Pancreas (tissue), 10 donors: ENCODE results near the gene SLC6A3. TPM values are rescaled to one million over a fixed set of nuclear protein-coding genes. Genes with fewer than 3 reads are reported as not detected.
A peak's percentile ranks its signal among the peaks of the same experiment; 100 is the strongest.

Experiments
- ATAC-seq, 4 donors: fragments of 200-7000 bp; cut with Tn5 transposase; one replicate each; pipeline versions ENCODE4 v1.8.0 to v1.9.1; 2020; ENCODE audit warnings: mild to moderate bottlenecking in 4 of 4, moderate library complexity in 4 of 4
- DNase-seq, 6 donors: peaks; one replicate each; pipeline ENCODE4 v3.0.0-alpha.2; 2020
- FAIRE-seq: peaks from 2 replicates; lab custom pipeline; 2012; peaks lifted over from hg19 to GRCh38; lab: Jason Lieb, UNC
- H3K27ac ChIP-seq, 4 donors: fragments of 200-600 bp; sonication (generic); 1 replicate in 3 of 4; 2 replicates in 1 of 4; pipeline versions ENCODE4 v1.5.0 to v1.8.0; 2020
- H3K27me3 ChIP-seq, 4 donors: fragments of 200-600 bp; one replicate each; pipeline ENCODE4 v1.8.0; 2021
- H3K36me3 ChIP-seq, 3 donors: fragments of 200-600 bp; sonication (generic) in 1 of 3; one replicate each; pipeline versions ENCODE4 v1.5.0 to v1.8.0; 2020 to 2021
- H3K4me1 ChIP-seq, 3 donors: fragments of 200-600 bp; one replicate each; pipeline ENCODE4 v1.8.0; 2021
- H3K4me3 ChIP-seq, 4 donors: fragments of 200-600 bp; sonication (generic) in 2 of 4; one replicate each; pipeline versions ENCODE4 v1.5.0 to v1.8.0; 2020 to 2021
- H3K9me3 ChIP-seq, 4 donors: fragments of 200-600 bp; one replicate each; pipeline ENCODE4 v1.8.0; 2021
- CTCF ChIP-seq, 4 donors: fragments of 200-600 bp; sonication (generic) in 3 of 4; IDR thresholded peaks; one replicate each; pipeline versions ENCODE4 v1.5.0 to v1.8.0; 2021; ENCODE audit warnings: antibody characterized with exemption in 4 of 4
- WGBS, 2 donors: extraction: QIAGEN DNeasy Blood & Tissue Kit; methylation state at CpG; one replicate each; pipeline ENCODE4 v1.1.7; 2013; 5-methylcytosine and 5-hydroxymethylcytosine counted together
- intact Hi-C, 3 donors: fragments of 100-400 bp; cut with DNase I; formaldehyde crosslinking; loops; one replicate each; pipeline versions ENCODE4 v1.11.1 to v1.14.2; 2022
- polyA plus RNA-seq, 2 donors: library from polyadenylated mRNA; stranded (reverse); fragments of 200-250 nt; gene quantifications; one replicate each; pipeline ENCODE4 v1.2.3, GENCODE V29; 2013
- total RNA-seq, 6 donors: library from RNA; stranded (reverse); fragmentation: NEBNext Ultra II Directional in 4 of 6; extraction: Animal tissue kit (Norgen Biotek cat#: 25700) in 4 of 6; gene quantifications; one replicate each; pipeline versions ENCODE4 v1.2.1 to v1.2.4, GENCODE V29; 2021 to 2023
- donor health status: healthy with polysubstance abuse.
- donor health status: DM: no; HTN: no; CAD: no; lungs with moderate emphysema.
- donor health status: DM: no; HTN: no; CAD: no.
- donor health status: control.
- donor health status: control.
- donor health status: Bipolar disorder and iron deficiency.
- donor health status: DM: yes; HTN: yes; CAD: no.
- donor health status: DM: no; HTN: no; CAD: no.
- donor health status: DM: no; HTN: no; CAD: no.
- donor health status: DM: yes; HTN: yes; CAD: no.

Gene SLC6A3
- total and polyA plus RNA-seq, 8 donors, result not detected

- Histone ChIP-seq H3K27me3 (peaks cover 0 to 2% (median 0%) of the 10 kb centered on the region in 4 donors), H3K27ac (no peak overlapping the region), H3K4me1 (no peaks in the 10 kb centered on the region), H3K9me3 (no peaks in the 10 kb centered on the region), H3K4me3 (no peak overlapping the region), H3K36me3 (no peaks in the 10 kb centered on the region)
- TF ChIP-seq CTCF (IDR thresholded peaks at IDR 0.05), result no peak
- DNase-seq (peak in 2 of 6 donors; percentile 39 to 60), FAIRE-seq (no peak), ATAC-seq (no peak)
- WGBS, 2 donors, result 44 to 48% methylated on average over 27 of the region's 27 CpGs
- intact Hi-C loops, result no loop called here
These were observed 30.8 kb downstream of the SLC6A3 start for GRCh38 chr5:1414311-1415058.

GRCh38 chr5:1413611-1414241 lies 31.5 kb downstream of the SLC6A3 start:
- DNase-seq (peak in 2 of 6 donors; percentile 56 to 69), FAIRE-seq (no peak), ATAC-seq (no peak)
- Histone ChIP-seq H3K36me3 (no peaks in the 10 kb centered on the region), H3K4me1 (no peaks in the 10 kb centered on the region), H3K27me3 (peaks cover 0 to 2% (median 0%) of the 10 kb centered on the region in 4 donors), H3K4me3 (no peak overlapping the region), H3K27ac (no peak overlapping the region), H3K9me3 (no peaks in the 10 kb centered on the region)
- WGBS, 2 donors, result 57 to 62% methylated on average over 23 of the region's 23 CpGs
- TF ChIP-seq CTCF (IDR thresholded peaks at IDR 0.05), result no peak
- intact Hi-C loops, result no loop called here

- no peaks in the 10 kb centered on the region for H3K9me3 ChIP-seq
- H3K4me1 ChIP-seq, result no peaks in the 10 kb centered on the region
- intact Hi-C loops, result no loop called here
- 50 to 57% methylated on average over 13 of the region's 13 CpGs for WGBS, 2 donors
- peaks cover 0 to 2% (median 0%) of the 10 kb centered on the region in 4 donors for H3K27me3 ChIP-seq
- H3K4me3 ChIP-seq, result no peak overlapping the region
- DNase-seq (peak in 2 of 6 donors; percentile 22 to 29), FAIRE-seq (no peak), ATAC-seq (no peak)
- no peak overlapping the region for H3K27ac ChIP-seq
- no peaks in the 10 kb centered on the region for H3K36me3 ChIP-seq
- no peak for TF ChIP-seq CTCF (IDR thresholded peaks at IDR 0.05)
These were observed 32.0 kb downstream of the SLC6A3 start for GRCh38 chr5:1413211-1413610.

GRCh38 chr5:1412621-1413020 lies 32.6 kb downstream of the SLC6A3 start:
- ATAC-seq (no peak), DNase-seq (peak in 2 of 6 donors; percentile 41 to 49), FAIRE-seq (no peak)
- H3K27ac ChIP-seq, result no peak overlapping the region
- H3K36me3 ChIP-seq, result no peaks in the 10 kb centered on the region
- no peaks in the 10 kb centered on the region for H3K9me3 ChIP-seq
- intact Hi-C loops, result no loop called here
- H3K4me3 ChIP-seq, result no peak overlapping the region
- no peak for TF ChIP-seq CTCF (IDR thresholded peaks at IDR 0.05)
- WGBS, 2 donors, result 53% methylated on average over 10 of the region's 10 CpGs
- no peaks in the 10 kb centered on the region for H3K4me1 ChIP-seq
- H3K27me3 ChIP-seq, result peaks cover 0 to 2% (median 0%) of the 10 kb centered on the region in 4 donors

GRCh38 chr5:1412163-1412562 lies 33.1 kb downstream of the SLC6A3 start:
- H3K27me3 ChIP-seq, result peaks cover 0 to 2% (median 0%) of the 10 kb centered on the region in 4 donors
- no peaks in the 10 kb centered on the region for H3K4me1 ChIP-seq
- intact Hi-C loops, result no loop called here
- H3K4me3 ChIP-seq, result no peak overlapping the region
- peak in 2 of 6 donors; percentile 35 to 37 for DNase-seq
- no peak for TF ChIP-seq CTCF (IDR thresholded peaks at IDR 0.05)
- 44 to 56% methylated on average over 16 of the region's 16 CpGs for WGBS, 2 donors
- H3K27ac ChIP-seq, result no peak overlapping the region
- H3K9me3 ChIP-seq, result no peaks in the 10 kb centered on the region
- ATAC-seq, result no peak
- H3K36me3 ChIP-seq, result no peaks in the 10 kb centered on the region
- FAIRE-seq, result no peak
